ENCODE results near the gene NPRL2.

GRCh38 chr3:50326182-50326541 lies 24.4 kb downstream of the NPRL2 start:
- TF ChIP-seq CTCF (IDR thresholded peaks at IDR 0.05) (no peak), POLR2AphosphoS5 (IDR thresholded peaks at IDR 0.05) (no peak)

Data from prostate gland (tissue), 2 donors.